H1 (cell line): ENCODE measurements around the gene AOC1. TPM values are rescaled to one million over a fixed set of nuclear protein-coding genes. Genes with fewer than 3 reads are reported as not detected.
"Not testable (repeated sequence)": the region's sequence is repeated elsewhere in the genome, so short reads cannot be mapped to it uniquely, and the experiment has no call there.

Experiments used
- CTCF ChIA-PET: fragments of 300-600 bp; sonication (Branson Sonifier 250); formaldehyde crosslinking; loops from one replicate; lab custom pipeline; 2021; ENCODE audit not compliant: partially characterized antibody; lab: Charles Lee
- POLR2A ChIA-PET: fragments of 300-600 bp; sonication (Branson Sonifier 250); formaldehyde crosslinking; loops from one replicate; lab custom pipeline; 2021; ENCODE audit warnings: inconsistent platforms; ENCODE audit not compliant: partially characterized antibody; lab: Charles Lee
- DNase-seq, 2 experiments: peaks; one replicate each; pipeline versions ENCODE4 v3.0.0 to v3.0.0-alpha.2; 2010 to 2022; ENCODE audit warnings: low spot score in 2 of 2, low read depth in 1 of 2, mixed read lengths in 1 of 2
- FAIRE-seq: peaks from 2 replicates; lab custom pipeline; 2011; peaks lifted over from hg19 to GRCh38; lab: Jason Lieb, UNC
- H2AFZ ChIP-seq: 2 replicates; pipeline ENCODE4 v1.8.1; 2012; ENCODE audit warnings: low read length, inconsistent platforms
- H2AK5ac ChIP-seq: 2 replicates; pipeline ENCODE4 v1.6.1; 2013; ENCODE audit warnings: low read depth, low read length
- H2BK120ac ChIP-seq: replicated peaks from 2 replicates; pipeline ENCODE3; 2013; ENCODE audit warnings: low read depth, low read length, inconsistent platforms
- H2BK12ac ChIP-seq: 2 replicates; pipeline ENCODE4 v1.6.1; 2013; ENCODE audit warnings: low read depth, low read length
- H2BK15ac ChIP-seq: 2 replicates; pipeline ENCODE4 v1.6.1; 2013; ENCODE audit warnings: low read length
- H2BK20ac ChIP-seq: 2 replicates; pipeline ENCODE4 v1.6.1; 2013; ENCODE audit warnings: low read length
- H2BK5ac ChIP-seq: 2 replicates; pipeline ENCODE4 v1.6.1; 2013; ENCODE audit warnings: low read depth, low read length
- H3K14ac ChIP-seq: 2 replicates; pipeline ENCODE4 v1.6.1; 2013; ENCODE audit warnings: inconsistent platforms; ENCODE audit not compliant: insufficient read length
- H3K18ac ChIP-seq: 2 replicates; pipeline ENCODE4 v1.6.1; 2013; ENCODE audit warnings: low read length; ENCODE audit errors: extremely low read depth
- H3K23ac ChIP-seq: 2 replicates; pipeline ENCODE4 v1.6.1; 2013; ENCODE audit warnings: inconsistent platforms; ENCODE audit not compliant: insufficient read length
- H3K23me2 ChIP-seq: 2 replicates; pipeline ENCODE4 v1.6.1; 2013; ENCODE audit warnings: low read depth, low read length
- H3K27ac ChIP-seq: 2 replicates; pipeline ENCODE4 v1.6.1; 2011; ENCODE audit warnings: low read depth, low read length, inconsistent platforms
- H3K27me3 ChIP-seq, 4 experiments: replicated peaks in 1 of 4; 1 replicate in 1 of 4; 2 replicates in 3 of 4; pipeline versions ENCODE4 v1.6.1 to v1.8.1; 2011 to 2013; ENCODE audit warnings: low read length in 3 of 4, mild to moderate bottlenecking in 3 of 4, inconsistent platforms in 2 of 4, mixed read lengths in 2 of 4, moderate library complexity in 1 of 4; ENCODE audit not compliant: control insufficient read depth in 3 of 4, insufficient read depth in 3 of 4; ENCODE audit errors: extremely low read depth in 1 of 4
- H3K36me3 ChIP-seq, 4 experiments: 2 replicates each; pipeline versions ENCODE4 v1.6.1 to v1.8.1; 2011 to 2013; ENCODE audit warnings: mild to moderate bottlenecking in 4 of 4, low read length in 3 of 4, moderate library complexity in 2 of 4, control low read depth in 1 of 4, inconsistent platforms in 1 of 4; ENCODE audit not compliant: insufficient read depth in 4 of 4, control insufficient read depth in 2 of 4
- H3K4ac ChIP-seq: replicated peaks from 2 replicates; pipeline ENCODE3; 2013; ENCODE audit warnings: low read length, low read depth, mixed read lengths, inconsistent platforms; ENCODE audit not compliant: insufficient read length
- H3K4me1 ChIP-seq, 4 experiments: replicated peaks in 1 of 4; 1 replicate in 1 of 4; 2 replicates in 3 of 4; pipeline versions ENCODE4 v1.6.1 to v1.8.1; 2011 to 2013; ENCODE audit warnings: low read length in 3 of 4, inconsistent platforms in 2 of 4, mixed read lengths in 1 of 4; ENCODE audit not compliant: insufficient read depth in 4 of 4, control insufficient read depth in 3 of 4
- H3K4me2 ChIP-seq, 2 experiments: 2 replicates each; pipeline versions ENCODE4 v1.6.1 to v1.8.1; 2011 to 2013; ENCODE audit warnings: low read depth in 2 of 2, low read length in 2 of 2, control low read depth in 1 of 2, inconsistent platforms in 1 of 2, mild to moderate bottlenecking in 1 of 2; ENCODE audit not compliant: insufficient read depth in 1 of 2
- H3K4me3 ChIP-seq, 4 experiments: fragments of 200-600, 300-600 bp in 1 of 4; sonication (generic), shearing (Covaris generic), sonication (Bioruptor Twin) in 1 of 4; 2 replicates each; pipeline versions ENCODE4 v1.5.1 to v1.8.1; 2011 to 2016; ENCODE audit warnings: low read length in 4 of 4, low read depth in 3 of 4, control low read depth in 2 of 4, inconsistent platforms in 2 of 4, mild to moderate bottlenecking in 2 of 4, mixed read lengths in 1 of 4, moderate library complexity in 1 of 4; ENCODE audit not compliant: insufficient read depth in 2 of 4; ENCODE audit errors: extremely low read depth in 1 of 4
- H3K56ac ChIP-seq: replicated peaks from 2 replicates; pipeline ENCODE3; 2013; ENCODE audit warnings: low read depth, mild to moderate bottlenecking, mixed read lengths, low read length, inconsistent platforms; ENCODE audit not compliant: insufficient read length
- H3K79me1 ChIP-seq: 2 replicates; pipeline ENCODE4 v1.6.1; 2013; ENCODE audit warnings: low read depth, low read length, control low read depth
- H3K79me2 ChIP-seq, 2 experiments: 2 replicates each; pipeline versions ENCODE4 v1.6.1 to v1.8.1; 2012 to 2013; ENCODE audit warnings: low read length in 2 of 2, mild to moderate bottlenecking in 2 of 2, inconsistent platforms in 1 of 2; ENCODE audit not compliant: insufficient read depth in 2 of 2, control insufficient read depth in 1 of 2
- H3K9ac ChIP-seq, 4 experiments: replicated peaks in 1 of 4; 1 replicate in 1 of 4; 2 replicates in 3 of 4; pipeline versions ENCODE4 v1.6.1 to v1.8.1; 2011 to 2013; ENCODE audit warnings: low read depth in 3 of 4, low read length in 3 of 4, control low read depth in 2 of 4, mild to moderate bottlenecking in 2 of 4, moderate library complexity in 2 of 4, inconsistent platforms in 1 of 4; ENCODE audit errors: extremely low read depth in 1 of 4
- H3K9me3 ChIP-seq, 2 experiments: 2 replicates each; pipeline versions ENCODE4 v1.6.1 to v1.8.1; 2012 to 2013; ENCODE audit warnings: mild to moderate bottlenecking in 2 of 2, moderate library complexity in 2 of 2, control low read depth in 1 of 2, inconsistent platforms in 1 of 2, low read depth in 1 of 2, low read length in 1 of 2, mixed read lengths in 1 of 2; ENCODE audit not compliant: insufficient read depth in 2 of 2
- H4K20me1 ChIP-seq, 2 experiments: replicated peaks in 1 of 2; 2 replicates each; pipeline versions ENCODE3 to v1.8.1; 2011 to 2013; ENCODE audit warnings: inconsistent platforms in 2 of 2, low read length in 2 of 2, mild to moderate bottlenecking in 1 of 2; ENCODE audit not compliant: insufficient read depth in 2 of 2, control insufficient read depth in 1 of 2
- H4K5ac ChIP-seq: 2 replicates; pipeline ENCODE4 v1.6.1; 2013; ENCODE audit warnings: low read length, low read depth, mixed read lengths, inconsistent platforms; ENCODE audit not compliant: insufficient read length
- H4K8ac ChIP-seq: 2 replicates; pipeline ENCODE4 v1.8.0; 2013; ENCODE audit warnings: mild to moderate bottlenecking, moderate library complexity, low read length, inconsistent platforms; ENCODE audit not compliant: insufficient read depth; ENCODE audit errors: extremely low read depth
- H4K91ac ChIP-seq: replicated peaks from 2 replicates; pipeline ENCODE3; 2013; ENCODE audit warnings: low read length, mixed read lengths, inconsistent platforms; ENCODE audit not compliant: insufficient read length
- WGBS, 2 experiments: shearing (Covaris generic) in 1 of 2; methylation state at CpG; one replicate each; pipeline versions ENCODE4 v1.1.6 to v1.1.7; 2013 to 2015; ENCODE audit warnings: low lambda C conversion rate in 2 of 2, mixed read lengths in 2 of 2, inconsistent platforms in 1 of 2, low coverage in 1 of 2, missing lambda C conversion rate in 1 of 2; ENCODE audit not compliant: insufficient replicate concordance in 2 of 2, insufficient coverage in 1 of 2, insufficient read length in 1 of 2; ENCODE audit errors: extremely low coverage in 1 of 2, missing lambda C conversion rate in 1 of 2; 5-methylcytosine and 5-hydroxymethylcytosine counted together
- polyA plus RNA-seq, 7 experiments: library from polyadenylated mRNA; depleted of rRNA in 3 of 7; stranded (reverse) in 5 of 7; unstranded in 2 of 7; fragments of >200 nt in 5 of 7; fragments of 200-250 nt in 2 of 7; gene quantifications; 1 replicate in 5 of 7; 2 replicates in 1 of 7; 4 replicates in 1 of 7; pipeline versions ENCODE4 v1.2.1 to v1.2.3, GENCODE V29; 2011 to 2013; ENCODE audit warnings: missing spikeins in 2 of 7, mixed read lengths in 2 of 7
- total RNA-seq: library from RNA; stranded (reverse); fragmentation: NEBNext Ultra II Directional; extraction: Animal tissue kit (Norgen Biotek cat#: 25700); gene quantifications from 2 replicates; pipeline ENCODE4 v1.2.1, GENCODE V29; 2021

The AOC1 gene
- total and polyA plus RNA-seq, 2 of the 8 experiments (the other 6 are each of a cell fraction or from before 2014, with no cell fraction given) = 0.15 to 0.17 TPM

- H2BK20ac ChIP-seq, H4K8ac ChIP-seq, H3K27ac ChIP-seq, H3K23me2 ChIP-seq, H3K9ac ChIP-seq, DNase-seq, H3K4me1 ChIP-seq, H4K20me1 ChIP-seq, FAIRE-seq, H3K27me3 ChIP-seq, H3K14ac ChIP-seq, H3K56ac ChIP-seq, H2AFZ ChIP-seq, H3K4me3 ChIP-seq, H2BK15ac ChIP-seq, H4K91ac ChIP-seq, H3K23ac ChIP-seq, H3K79me1 ChIP-seq, H4K5ac ChIP-seq, H2BK120ac ChIP-seq, H3K18ac ChIP-seq, H2BK12ac ChIP-seq, H2AK5ac ChIP-seq, H3K36me3 ChIP-seq, H3K4me2 ChIP-seq, H3K4ac ChIP-seq, H2BK5ac ChIP-seq, POLR2A ChIA-PET, H3K79me2 ChIP-seq: not testable (repeated sequence)
- CTCF ChIA-PET = interaction anchor here (0.9 to 1.7 kb wide), 4 partner anchors 8 to 69 kb away, joined by 3 to 4 read pairs (median 3); no protein-coding TSS in a partner anchor
- 77% methylated on average over 13 of the region's 13 CpGs; no CpG with 5 or more reads in 1 of the 2 experiments for WGBS, 2 experiments
- peaks cover 0 to 15% of the 10 kb centered on the region in 2 experiments; a peak in 3 of 4 replicates for H3K9me3 ChIP-seq
Measured at GRCh38 chr7:150807616-150808438, 44.5 kb upstream of the AOC1 start.
